Trophoblast cell (in vitro differentiated cells and primary cell): ENCODE measurements around the gene PRR7.

Source experiments
- DNase-seq, 2 donors: peaks; one replicate each; pipeline ENCODE4 v3.0.0-alpha.2; 2016
- H2AFZ ChIP-seq: 2 replicates; pipeline ENCODE4 v1.6.1; 2013; ENCODE audit warnings: low read length, moderate library complexity, mild to moderate bottlenecking; ENCODE audit not compliant: insufficient read depth, poor library complexity
- H2AK5ac ChIP-seq: 2 replicates; pipeline ENCODE4 v1.6.1; 2013; ENCODE audit warnings: mild to moderate bottlenecking, low read length
- H2BK120ac ChIP-seq: 2 replicates; pipeline ENCODE4 v1.6.1; 2013; ENCODE audit warnings: low read length, mild to moderate bottlenecking, moderate library complexity; ENCODE audit not compliant: insufficient read depth, poor library complexity
- H2BK12ac ChIP-seq: 2 replicates; pipeline ENCODE4 v1.6.1; 2013; ENCODE audit warnings: mild to moderate bottlenecking, low read length, moderate library complexity
- H2BK5ac ChIP-seq: 2 replicates; pipeline ENCODE4 v1.6.1; 2013; ENCODE audit warnings: low read length, low read depth, moderate library complexity, mild to moderate bottlenecking; ENCODE audit not compliant: poor library complexity
- H3K14ac ChIP-seq: 2 replicates; pipeline ENCODE4 v1.6.1; 2013; ENCODE audit warnings: mild to moderate bottlenecking, low read length
- H3K18ac ChIP-seq: 2 replicates; pipeline ENCODE4 v1.6.1; 2013; ENCODE audit warnings: mild to moderate bottlenecking, low read length
- H3K23ac ChIP-seq: 2 replicates; pipeline ENCODE4 v1.6.1; 2013; ENCODE audit warnings: low read length
- H3K27ac ChIP-seq: 2 replicates; pipeline ENCODE4 v1.5.1; 2013; ENCODE audit warnings: low read depth, mild to moderate bottlenecking, inconsistent platforms, low read length, moderate library complexity
- H3K27me3 ChIP-seq: 2 replicates; pipeline ENCODE4 v1.6.1; 2013; ENCODE audit warnings: inconsistent platforms, mild to moderate bottlenecking, low read length, moderate library complexity; ENCODE audit not compliant: insufficient read depth
- H3K36me3 ChIP-seq, 2 experiments: 1 replicate in 1 of 2; 2 replicates in 1 of 2; pipeline ENCODE4 v1.6.1; 2013; ENCODE audit warnings: low read length in 2 of 2, mild to moderate bottlenecking in 2 of 2, moderate library complexity in 1 of 2; ENCODE audit not compliant: insufficient read depth in 2 of 2, control insufficient read depth in 1 of 2
- H3K4ac ChIP-seq: 2 replicates; pipeline ENCODE4 v1.6.1; 2013; ENCODE audit warnings: low read depth, mild to moderate bottlenecking, low read length, moderate library complexity
- H3K4me1 ChIP-seq, 2 experiments: 1 replicate in 1 of 2; 2 replicates in 1 of 2; pipeline ENCODE4 v1.6.1; 2013; ENCODE audit warnings: low read length in 2 of 2, mild to moderate bottlenecking in 2 of 2, moderate library complexity in 1 of 2; ENCODE audit not compliant: insufficient read depth in 2 of 2, control insufficient read depth in 1 of 2
- H3K4me2 ChIP-seq: 2 replicates; pipeline ENCODE4 v1.6.1; 2013; ENCODE audit warnings: inconsistent platforms, mild to moderate bottlenecking, low read length, moderate library complexity
- H3K4me3 ChIP-seq: 2 replicates; pipeline ENCODE4 v1.5.1; 2013; ENCODE audit warnings: mild to moderate bottlenecking, low read depth, low read length, inconsistent platforms
- H3K79me1 ChIP-seq: one replicate; pipeline ENCODE4 v1.6.1; 2013; ENCODE audit warnings: low read length
- H3K79me2 ChIP-seq: 2 replicates; pipeline ENCODE4 v1.6.1; 2013; ENCODE audit warnings: low read length, mild to moderate bottlenecking; ENCODE audit not compliant: control insufficient read depth, insufficient read depth, poor library complexity
- H3K9ac ChIP-seq: 2 replicates; pipeline ENCODE4 v1.6.1; 2013; ENCODE audit warnings: mild to moderate bottlenecking, low read length
- H3K9me3 ChIP-seq: 2 replicates; pipeline ENCODE4 v1.6.1; 2013; ENCODE audit warnings: low read depth, mild to moderate bottlenecking, control low read depth, inconsistent platforms, low read length; ENCODE audit not compliant: insufficient read depth
- H4K12ac ChIP-seq: 2 replicates; pipeline ENCODE4 v1.6.1; 2013; ENCODE audit warnings: low read depth, mild to moderate bottlenecking, low read length, moderate library complexity
- H4K8ac ChIP-seq: 2 replicates; pipeline ENCODE4 v1.6.1; 2013; ENCODE audit warnings: low read depth, mild to moderate bottlenecking, low read length, moderate library complexity
- H4K91ac ChIP-seq: one replicate; pipeline ENCODE4 v1.6.1; 2013; ENCODE audit warnings: low read depth, mild to moderate bottlenecking, low read length, moderate library complexity
- WGBS: extraction: QIAGEN DNeasy Blood & Tissue Kit; methylation state at CpG from one replicate; pipeline ENCODE4 v1.1.7; 2013; ENCODE audit warnings: missing lambda C conversion rate; ENCODE audit not compliant: insufficient read length, insufficient coverage; ENCODE audit errors: extremely low coverage; 5-methylcytosine and 5-hydroxymethylcytosine counted together

PRR7 gene

DNA sequence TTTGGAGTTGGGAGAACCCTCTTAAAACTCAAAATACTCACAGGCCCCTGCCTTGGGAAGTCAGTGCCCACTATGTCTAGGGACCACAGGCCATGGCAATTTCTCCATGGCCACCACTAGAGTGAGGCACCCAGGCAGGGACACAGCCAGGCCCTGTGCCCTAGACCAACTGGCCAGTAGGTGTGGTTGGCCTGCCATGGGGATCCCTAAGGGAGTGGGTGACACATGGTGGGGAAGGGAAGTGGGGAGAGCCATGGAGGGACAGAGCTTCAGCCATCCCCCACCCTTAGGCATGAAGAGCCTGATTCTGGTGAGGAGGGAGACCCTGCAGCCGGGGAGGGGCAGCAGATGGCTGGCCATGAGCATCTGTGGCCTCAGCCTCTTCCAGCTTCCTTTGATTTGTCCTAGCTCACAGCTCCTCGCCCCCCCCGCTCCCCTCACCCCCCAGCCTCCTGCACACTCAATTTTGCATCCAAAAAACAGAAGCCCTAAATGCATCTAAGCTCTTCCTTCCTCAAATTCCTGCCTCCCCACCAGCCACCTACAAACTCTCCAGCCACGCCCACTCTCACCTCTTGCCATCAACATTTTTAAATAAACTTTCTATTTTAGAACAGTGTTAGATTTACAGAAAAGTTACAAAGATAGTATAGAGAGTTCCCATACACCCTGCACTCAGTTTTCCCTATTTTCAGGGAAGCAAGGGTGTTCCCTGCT is 28.4 kb downstream of the PRR7 start:
- Histone ChIP-seq H3K27ac (no peak overlapping the region), H2AK5ac (no peak overlapping the region), H2BK5ac (no peak overlapping the region), H4K91ac (no peak overlapping the region), H2AFZ (no peak overlapping the region), H3K4ac (no peak overlapping the region), H2BK12ac (no peak overlapping the region), H4K8ac (no peak overlapping the region), H3K4me3 (no peak overlapping the region), H2BK120ac (no peak overlapping the region), H3K9ac (no peak overlapping the region), H3K23ac (no peak overlapping the region), H3K27me3 (no peaks in the 10 kb centered on the region), H3K14ac (no peak overlapping the region), H3K9me3 (peaks cover 2% of the 10 kb centered on the region), H3K36me3 (peaks cover 23 to 27% of the 10 kb centered on the region in 2 experiments), H3K79me2 (peaks cover 25% of the 10 kb centered on the region), H3K79me1 (peaks cover 13% of the 10 kb centered on the region), H3K4me1 (peaks cover 25 to 28% of the 10 kb centered on the region in 2 experiments), H3K4me2 (no peak overlapping the region), H3K18ac (no peak overlapping the region), H4K12ac (no peak overlapping the region)
- no CpG with 5 or more reads among the region's 4 CpGs for WGBS
- no peak for DNase-seq

- Histone ChIP-seq H3K79me1 (peaks cover 10% of the 10 kb centered on the region), H3K9ac (no peak overlapping the region), H3K4me3 (no peak overlapping the region), H3K36me3 (peaks cover 15 to 19% of the 10 kb centered on the region in 2 experiments), H3K4me2 (no peak overlapping the region), H4K8ac (no peak overlapping the region), H3K9me3 (peaks cover 2% of the 10 kb centered on the region), H2BK120ac (no peak overlapping the region), H3K79me2 (peaks cover 19% of the 10 kb centered on the region), H3K18ac (no peak overlapping the region), H3K23ac (no peak overlapping the region), H3K14ac (no peak overlapping the region), H3K27ac (no peak overlapping the region), H4K12ac (no peak overlapping the region), H2BK12ac (no peak overlapping the region), H2AFZ (no peak overlapping the region), H2BK5ac (no peak overlapping the region), H3K27me3 (no peaks in the 10 kb centered on the region), H3K4me1 (peaks cover 17 to 20% of the 10 kb centered on the region in 2 experiments), H3K4ac (no peak overlapping the region), H4K91ac (no peak overlapping the region), H2AK5ac (no peak overlapping the region)
- DNase-seq = no peak
- no CpG with 5 or more reads among the region's 11 CpGs for WGBS
Measured at GRCh38 chr5:177475563-177476427, 29.2 kb downstream of the PRR7 start.

- Histone ChIP-seq H3K4me3 (no peak overlapping the region), H3K23ac (no peak overlapping the region), H3K9me3 (peaks cover 2% of the 10 kb centered on the region), H2BK12ac (no peak overlapping the region), H3K4me2 (no peak overlapping the region), H2BK5ac (no peak overlapping the region), H3K79me1 (peaks cover 10% of the 10 kb centered on the region), H3K18ac (no peak overlapping the region), H2AFZ (no peak overlapping the region), H4K91ac (no peak overlapping the region), H2BK120ac (no peak overlapping the region), H2AK5ac (no peak overlapping the region), H4K8ac (no peak overlapping the region), H3K27me3 (no peaks in the 10 kb centered on the region), H3K14ac (no peak overlapping the region), H3K36me3 (peaks cover 10 to 14% of the 10 kb centered on the region in 2 experiments), H3K9ac (no peak overlapping the region), H4K12ac (no peak overlapping the region), H3K4ac (no peak overlapping the region), H3K79me2 (peaks cover 17% of the 10 kb centered on the region), H3K4me1 (peaks cover 8 to 12% of the 10 kb centered on the region in 2 experiments), H3K27ac (no peak overlapping the region)
- no CpG with 5 or more reads among the region's 18 CpGs for WGBS
- DNase-seq = no peak
Measured at GRCh38 chr5:177476531-177477233, 30.1 kb downstream of the PRR7 start.

- Histone ChIP-seq H2BK120ac (no peak overlapping the region), H3K9ac (no peak overlapping the region), H3K18ac (no peak overlapping the region), H3K9me3 (peaks cover 2% of the 10 kb centered on the region), H3K4me2 (no peak overlapping the region), H3K4me1 (peaks cover 0 to 6% of the 10 kb centered on the region in 2 experiments), H3K27me3 (no peaks in the 10 kb centered on the region), H4K8ac (no peak overlapping the region), H2AK5ac (no peak overlapping the region), H2BK5ac (no peak overlapping the region), H3K27ac (no peak overlapping the region), H3K14ac (no peak overlapping the region), H4K91ac (no peak overlapping the region), H3K79me1 (peaks cover 3% of the 10 kb centered on the region), H3K4ac (no peak overlapping the region), H2BK12ac (no peak overlapping the region), H4K12ac (no peak overlapping the region), H3K36me3 (peaks cover 10 to 19% of the 10 kb centered on the region in 2 experiments), H2AFZ (no peak overlapping the region), H3K79me2 (peaks cover 5% of the 10 kb centered on the region), H3K23ac (no peak overlapping the region), H3K4me3 (no peak overlapping the region)
- no CpG with 5 or more reads among the region's 13 CpGs for WGBS
- DNase-seq = no peak
Measured at GRCh38 chr5:177477701-177478477, 31.3 kb downstream of the PRR7 start.
